SJSA1 (cell line): ENCODE data around the gene TRIM29. TPM values are rescaled to one million over a fixed set of nuclear protein-coding genes. Genes with fewer than 3 reads are reported as not detected.
"Not testable (repeated sequence)": the region's sequence is repeated elsewhere in the genome, so short reads cannot be mapped to it uniquely, and the experiment has no call there.

Experiments used
- DNase-seq, 2 experiments: peaks; one replicate each; pipeline ENCODE4 v3.0.0-alpha.2; 2015 to 2020; ENCODE audit warnings: low spot score in 2 of 2, low read depth in 1 of 2
- H3K27ac ChIP-seq: fragments of 250-450 bp; sonication (Bioruptor Pico); 2 replicates; pipeline ENCODE4 v1.5.1; 2020; ENCODE audit warnings: mild to moderate bottlenecking, moderate library complexity
- H3K27me3 ChIP-seq: fragments of 250-450 bp; sonication (Bioruptor Pico); replicated peaks from 2 replicates; pipeline ENCODE4 v1.5.1; 2020; ENCODE audit warnings: mild to moderate bottlenecking, moderate library complexity
- H3K36me3 ChIP-seq: fragments of 250-450 bp; sonication (Bioruptor Pico); 2 replicates; pipeline ENCODE4 v1.5.1; 2020; ENCODE audit warnings: mild to moderate bottlenecking
- H3K4me1 ChIP-seq: fragments of 250-450 bp; sonication (Bioruptor Pico); replicated peaks from 2 replicates; pipeline ENCODE4 v1.6.1; 2021; ENCODE audit warnings: mild to moderate bottlenecking
- H3K4me3 ChIP-seq: fragments of 250-450 bp; sonication (Bioruptor Pico); 2 replicates; pipeline ENCODE4 v1.5.1; 2020; ENCODE audit warnings: mild to moderate bottlenecking
- H3K9me3 ChIP-seq: fragments of 250-450 bp; sonication (Bioruptor Pico); replicated peaks from 2 replicates; pipeline ENCODE4 v1.5.1; 2020; ENCODE audit warnings: mild to moderate bottlenecking
- total RNA-seq: library from RNA; depleted of rRNA; stranded (reverse); fragments of >200 nt; shearing (Covaris generic); gene quantifications from 2 replicates; pipeline ENCODE4 v1.2.3, GENCODE V29; 2014

The TRIM29 gene
- total RNA-seq, 1 experiment from 2014 or later, result not detected

DNA sequence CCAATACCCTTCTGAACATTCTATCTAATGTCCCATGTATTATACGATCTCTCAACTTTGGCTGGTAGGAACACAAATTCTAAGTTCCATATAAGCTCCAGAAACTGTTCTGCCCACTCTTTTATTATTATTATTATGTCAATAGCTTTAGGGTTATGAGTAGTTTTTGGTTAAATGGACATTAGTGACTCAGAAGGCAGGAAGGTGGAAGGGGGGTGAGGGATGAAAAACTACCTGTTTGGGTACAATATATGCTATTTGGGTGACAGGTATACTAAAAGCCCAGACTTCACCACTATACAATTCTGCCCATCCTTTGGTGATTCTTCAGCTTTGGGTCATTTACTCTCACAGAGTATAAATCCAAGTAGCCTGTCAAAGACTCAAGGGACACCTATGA, 22.5 kb upstream of the TRIM29 start:
- no peak overlapping the region for H3K4me3 ChIP-seq

DNA sequence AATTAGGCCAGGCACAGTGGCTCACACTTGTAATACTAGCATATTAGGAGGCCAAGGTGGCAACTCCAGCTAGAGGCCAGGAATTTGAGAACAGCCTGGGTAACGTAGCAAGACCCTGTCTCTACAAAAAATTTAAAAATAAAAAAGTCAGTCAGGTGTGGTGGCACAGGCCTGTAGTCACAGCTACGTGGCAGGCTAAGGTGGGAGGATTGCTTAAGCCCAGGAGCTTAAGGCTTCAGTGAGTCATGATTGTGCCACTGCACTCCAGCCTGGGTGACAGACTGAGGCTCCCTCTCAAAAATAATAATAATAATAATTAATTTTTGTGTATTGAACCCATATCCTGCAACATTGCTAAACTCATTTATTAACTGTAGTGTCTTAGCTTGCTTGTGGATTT, 15.3 kb upstream of the TRIM29 start:
- Histone ChIP-seq H3K4me1 (no peaks in the 10 kb centered on the region), H3K27me3 (no peaks in the 10 kb centered on the region), H3K27ac (no peak overlapping the region), H3K9me3 (no peaks in the 10 kb centered on the region), H3K4me3 (no peak overlapping the region), H3K36me3 (no peaks in the 10 kb centered on the region)
- no peak for DNase-seq

More for the DNA sequence above, 22.5 kb upstream of the TRIM29 start:
- Histone ChIP-seq H3K9me3 (no peaks in the 10 kb centered on the region), H3K27me3 (no peaks in the 10 kb centered on the region), H3K4me1 (no peaks in the 10 kb centered on the region), H3K36me3 (no peaks in the 10 kb centered on the region), H3K27ac (no peak overlapping the region)
- no peak for DNase-seq

DNA sequence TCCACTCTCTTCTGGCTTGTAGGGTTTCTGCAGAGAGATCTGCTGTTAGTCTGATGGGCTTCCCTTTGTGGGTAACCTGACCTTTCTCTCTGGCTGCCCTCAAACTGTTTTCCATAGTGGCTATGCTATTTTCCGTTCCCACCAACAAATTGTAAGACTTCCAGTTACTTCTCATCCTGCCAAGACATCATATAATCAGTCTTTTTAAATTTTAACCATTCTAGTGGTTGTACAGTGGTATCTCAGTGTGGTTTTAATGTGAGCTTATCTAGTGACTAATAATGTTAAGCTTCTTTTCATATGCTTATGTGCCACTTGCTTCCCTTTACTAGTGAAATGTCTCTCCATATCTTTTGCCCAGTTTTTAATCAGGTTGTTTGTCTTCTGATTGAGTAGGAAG, 13.6 kb upstream of the TRIM29 start:
- DNase-seq, result no peak

DNA sequence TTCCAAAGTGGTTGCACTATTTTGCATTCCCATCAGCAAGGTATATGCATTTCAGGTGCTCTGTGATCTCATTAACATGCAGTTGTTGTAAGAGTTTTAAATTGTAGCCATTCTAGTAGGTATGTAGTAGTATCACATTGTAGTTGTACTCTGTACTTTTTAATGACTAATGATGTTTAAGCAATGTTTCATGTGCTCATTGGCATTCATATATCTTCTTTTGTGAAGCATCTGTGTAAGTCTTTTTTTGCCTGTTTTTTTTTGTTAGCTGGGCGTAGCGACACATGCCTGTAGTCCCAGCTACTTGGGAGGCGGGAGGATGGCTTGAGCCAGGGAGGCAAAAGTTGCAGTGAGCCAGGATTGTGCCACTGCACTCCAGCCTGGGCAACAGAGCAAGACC, 11.3 kb upstream of the TRIM29 start:
- H3K36me3 ChIP-seq, result no peaks in the 10 kb centered on the region
- H3K27me3 ChIP-seq, result no peaks in the 10 kb centered on the region
- no peaks in the 10 kb centered on the region for H3K4me1 ChIP-seq
- no peak overlapping the region for H3K4me3 ChIP-seq
- H3K27ac ChIP-seq, result no peak overlapping the region
- no peaks in the 10 kb centered on the region for H3K9me3 ChIP-seq
- no peak for DNase-seq

More for the DNA sequence above, 13.6 kb upstream of the TRIM29 start:
- Histone ChIP-seq H3K36me3 (no peaks in the 10 kb centered on the region), H3K27me3 (no peaks in the 10 kb centered on the region), H3K4me1 (no peaks in the 10 kb centered on the region), H3K27ac (no peak overlapping the region), H3K4me3 (no peak overlapping the region), H3K9me3 (no peaks in the 10 kb centered on the region)

DNA sequence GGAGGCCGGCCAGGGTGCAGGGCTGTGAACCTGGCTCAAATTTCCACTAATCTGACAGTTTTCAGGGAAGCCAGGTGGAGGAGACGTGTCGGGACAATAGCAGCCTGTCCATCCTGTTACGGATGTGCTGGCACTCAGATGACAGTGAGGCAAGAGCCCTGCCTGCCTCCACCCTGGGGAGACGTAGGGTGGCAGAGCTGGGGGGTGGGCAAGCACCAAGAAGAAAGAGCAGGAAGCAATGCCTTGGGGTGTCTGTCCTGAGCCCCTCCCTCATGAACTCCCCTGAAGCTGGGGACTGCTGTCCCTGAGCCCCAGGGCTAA, 10.0 kb upstream of the TRIM29 start:
- no peaks in the 10 kb centered on the region for H3K9me3 ChIP-seq
- no peak overlapping the region for H3K27ac ChIP-seq
- no peaks in the 10 kb centered on the region for H3K36me3 ChIP-seq
- no peaks in the 10 kb centered on the region for H3K27me3 ChIP-seq
- H3K4me3 ChIP-seq, result no peak overlapping the region
- no peaks in the 10 kb centered on the region for H3K4me1 ChIP-seq
- DNase-seq, result no peak

DNA sequence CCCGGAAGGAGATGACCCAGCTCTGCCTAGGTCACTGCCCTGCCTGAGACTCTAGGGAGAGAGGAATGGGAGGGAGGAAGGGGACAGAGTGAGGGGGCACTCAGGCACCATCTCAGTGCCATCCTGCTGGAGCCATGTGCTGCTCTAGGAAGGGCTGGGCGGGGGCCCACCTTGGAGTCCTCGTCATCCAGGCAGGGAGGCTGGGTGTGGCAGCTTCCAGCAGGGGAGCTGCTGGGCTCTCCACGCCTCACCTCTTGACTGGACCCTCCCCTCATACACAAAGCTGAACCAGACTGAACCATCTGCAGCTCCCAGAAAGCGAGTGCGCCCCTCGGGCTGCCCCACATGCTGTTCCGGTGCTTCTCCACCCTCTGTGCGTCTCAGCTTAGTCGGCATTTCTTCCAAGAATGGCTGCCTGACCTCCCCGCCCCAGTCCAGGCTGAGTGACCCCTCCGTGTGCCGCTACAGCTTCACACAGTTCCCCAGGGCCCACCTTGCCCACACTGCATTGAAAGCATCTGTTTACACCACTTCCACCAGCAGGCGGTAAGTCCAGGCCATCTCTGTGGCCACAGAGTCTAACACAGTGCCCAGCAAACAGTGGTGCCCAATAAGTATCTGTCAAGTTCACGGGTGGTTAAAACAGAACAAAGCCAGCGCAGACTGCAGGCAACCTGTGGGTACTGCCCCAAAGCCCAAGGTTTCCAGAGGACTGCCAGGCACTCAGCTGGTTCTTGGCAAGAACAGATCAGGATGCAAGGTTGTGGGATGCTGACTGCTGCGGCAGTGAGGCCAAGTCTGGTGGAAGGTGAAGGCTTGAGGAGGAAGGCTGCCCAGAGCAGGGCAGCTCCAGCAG, 9.4 kb upstream of the TRIM29 start:
- Histone ChIP-seq H3K9me3 (no peaks in the 10 kb centered on the region), H3K4me3 (no peak overlapping the region), H3K27me3 (no peaks in the 10 kb centered on the region), H3K27ac (no peak overlapping the region), H3K36me3 (no peaks in the 10 kb centered on the region), H3K4me1 (no peaks in the 10 kb centered on the region)
- DNase-seq, result no peak

DNA sequence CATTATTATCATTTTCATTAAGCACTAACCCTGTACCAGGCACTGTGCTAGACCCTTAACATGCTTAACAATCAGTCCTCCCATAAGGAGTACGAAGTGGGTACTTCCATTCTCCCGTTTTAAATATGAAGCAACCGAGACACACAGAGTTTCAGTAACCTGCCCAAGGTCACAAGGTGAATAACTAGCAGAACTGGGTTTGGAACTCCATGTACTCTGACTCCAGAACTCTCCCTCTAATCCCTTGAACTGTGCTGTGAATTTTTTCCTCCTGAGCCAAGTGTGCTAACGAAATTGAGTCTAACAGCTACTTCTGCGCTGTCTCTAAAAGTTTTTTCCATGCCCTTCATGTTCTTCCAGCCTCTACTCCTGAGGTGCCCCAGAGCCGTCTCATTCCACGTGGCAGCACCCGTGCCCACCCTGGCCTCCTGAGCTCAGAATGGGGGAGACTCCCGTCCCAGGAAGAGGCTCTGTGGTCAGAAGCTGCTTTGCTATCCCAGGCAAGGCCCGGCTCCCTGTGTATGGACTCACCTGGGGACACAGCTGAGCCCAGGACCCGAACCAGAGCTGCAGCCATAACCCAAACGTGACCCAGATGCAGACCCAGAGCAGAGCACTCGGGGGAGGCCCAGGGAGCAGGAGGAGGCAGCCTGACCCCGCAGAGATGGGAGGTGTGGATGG, 8.6 kb upstream of the TRIM29 start:
- Histone ChIP-seq H3K4me3 (no peak overlapping the region), H3K27ac (no peak overlapping the region), H3K36me3 (no peaks in the 10 kb centered on the region), H3K4me1 (no peaks in the 10 kb centered on the region), H3K27me3 (no peaks in the 10 kb centered on the region), H3K9me3 (no peaks in the 10 kb centered on the region)
- no peak for DNase-seq

DNA sequence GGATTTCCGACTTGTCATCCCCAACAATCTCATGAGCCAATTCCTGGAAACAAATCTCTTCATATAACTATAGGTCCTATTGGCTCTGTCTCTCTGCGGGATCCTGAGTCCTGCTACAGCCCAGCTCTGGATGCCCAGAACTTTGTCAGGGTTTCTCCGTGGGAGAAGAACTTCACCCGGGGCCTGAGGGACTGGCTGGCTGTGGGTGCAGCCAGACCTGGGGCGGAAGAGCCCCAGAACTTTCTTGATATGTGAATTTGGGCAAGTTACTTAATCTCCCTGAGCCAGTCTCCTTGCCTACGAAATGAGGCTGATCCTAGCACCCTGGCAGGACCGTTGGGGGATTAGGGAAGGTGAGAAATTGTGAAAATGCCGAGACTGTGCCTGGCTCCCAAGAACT, 6.6 kb upstream of the TRIM29 start:
- DNase-seq, result no peak
- no peaks in the 10 kb centered on the region for H3K9me3 ChIP-seq
- H3K27me3 ChIP-seq, result no peaks in the 10 kb centered on the region
- no peak overlapping the region for H3K4me3 ChIP-seq
- H3K27ac ChIP-seq, result no peak overlapping the region
- H3K4me1 ChIP-seq, result no peaks in the 10 kb centered on the region
- H3K36me3 ChIP-seq, result no peaks in the 10 kb centered on the region

DNA sequence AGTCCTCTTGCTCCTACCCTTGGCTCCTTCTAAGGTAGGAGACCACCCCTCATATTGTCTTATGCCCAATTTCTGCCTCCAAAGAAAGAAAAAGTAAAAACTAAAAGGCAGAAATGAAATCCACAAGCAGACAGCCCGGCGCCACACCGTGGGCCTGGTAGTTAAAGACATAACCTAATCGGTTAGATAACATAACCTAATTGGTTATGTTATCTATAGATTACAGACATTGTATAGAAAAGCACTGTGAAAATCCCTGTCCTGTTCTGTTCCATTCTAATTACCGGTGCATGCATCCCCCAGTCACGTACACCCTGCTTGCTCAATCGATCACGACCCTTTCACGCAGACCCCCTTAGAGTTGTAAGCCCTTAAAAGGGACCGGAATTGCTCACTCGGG, 5.6 kb upstream of the TRIM29 start:
- DNase-seq, H3K4me3 ChIP-seq, H3K4me1 ChIP-seq, H3K27ac ChIP-seq, H3K9me3 ChIP-seq, H3K36me3 ChIP-seq, H3K27me3 ChIP-seq: not testable (repeated sequence)

DNA sequence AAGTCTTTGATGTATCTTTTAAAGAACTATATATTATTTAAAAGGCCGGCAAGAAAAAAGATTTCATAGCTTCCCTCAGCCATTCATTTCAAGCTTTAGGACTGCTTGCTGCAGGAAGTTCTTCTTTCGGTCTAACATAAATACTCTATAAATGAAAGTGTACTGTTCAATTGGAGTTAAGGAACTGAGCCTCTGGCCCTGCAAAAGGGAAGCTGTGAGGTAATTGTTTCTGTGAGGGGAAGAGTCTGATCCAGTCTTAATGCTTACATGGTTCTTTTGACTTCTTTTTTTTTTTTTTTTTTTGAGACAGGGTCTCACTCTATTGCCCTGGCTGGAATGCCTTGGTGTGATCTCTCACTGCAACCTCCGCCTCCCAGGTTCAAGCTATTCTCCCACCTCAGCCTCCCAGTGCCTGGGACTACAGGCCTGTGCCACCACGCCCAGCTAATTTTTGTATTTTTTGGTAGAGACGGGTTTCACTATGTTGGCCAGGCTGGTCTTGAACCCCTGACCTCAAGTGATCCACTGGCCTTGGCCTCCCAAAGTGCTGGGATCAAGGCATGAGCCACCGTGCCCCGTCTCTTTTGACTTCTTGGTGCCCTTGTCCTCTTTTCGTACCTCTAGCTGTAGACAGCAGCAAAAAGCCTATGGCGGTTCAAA, 4.7 kb upstream of the TRIM29 start:
- H3K36me3 ChIP-seq, result no peaks in the 10 kb centered on the region
- no peaks in the 10 kb centered on the region for H3K27me3 ChIP-seq
- DNase-seq, result no peak
- H3K4me1 ChIP-seq, result no peaks in the 10 kb centered on the region
- no peaks in the 10 kb centered on the region for H3K9me3 ChIP-seq
- H3K27ac ChIP-seq, result no peak overlapping the region
- H3K4me3 ChIP-seq, result no peak overlapping the region

DNA sequence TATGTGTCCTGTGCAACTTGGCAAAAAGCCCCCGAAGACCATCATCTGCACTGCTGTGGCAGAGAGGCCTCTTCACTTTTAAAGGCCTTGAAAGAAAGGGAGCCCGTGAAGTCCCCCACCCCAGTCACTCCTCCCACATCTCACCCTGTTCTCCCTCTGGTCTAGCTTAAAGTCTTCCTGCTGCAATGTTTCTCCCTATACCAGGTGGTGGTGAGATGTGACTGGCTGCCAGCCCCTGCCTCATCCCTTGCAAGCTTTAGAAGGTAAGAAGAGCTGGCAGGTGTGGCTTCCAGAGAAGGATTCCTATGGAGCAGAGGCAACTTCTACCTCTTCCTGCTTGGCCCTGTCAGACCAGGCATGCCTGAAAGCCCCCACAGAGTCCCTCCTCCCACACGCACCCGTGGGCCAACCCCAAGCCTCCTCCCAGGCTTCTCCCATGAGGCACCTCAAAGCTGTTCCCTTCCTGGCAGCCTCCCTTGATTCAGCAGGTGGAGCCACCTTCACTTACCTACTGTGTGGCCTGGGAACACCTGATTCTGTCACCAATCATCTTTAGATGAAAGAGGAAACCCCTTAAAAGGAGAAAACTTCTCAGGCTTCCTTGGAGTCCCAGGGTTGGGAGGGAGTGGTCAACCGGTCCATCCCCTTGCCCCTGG, 4.0 kb upstream of the TRIM29 start:
- Histone ChIP-seq H3K27me3 (no peaks in the 10 kb centered on the region), H3K27ac (no peak overlapping the region), H3K4me3 (no peak overlapping the region), H3K4me1 (no peaks in the 10 kb centered on the region), H3K9me3 (no peaks in the 10 kb centered on the region), H3K36me3 (no peaks in the 10 kb centered on the region)
- DNase-seq, result no peak

DNA sequence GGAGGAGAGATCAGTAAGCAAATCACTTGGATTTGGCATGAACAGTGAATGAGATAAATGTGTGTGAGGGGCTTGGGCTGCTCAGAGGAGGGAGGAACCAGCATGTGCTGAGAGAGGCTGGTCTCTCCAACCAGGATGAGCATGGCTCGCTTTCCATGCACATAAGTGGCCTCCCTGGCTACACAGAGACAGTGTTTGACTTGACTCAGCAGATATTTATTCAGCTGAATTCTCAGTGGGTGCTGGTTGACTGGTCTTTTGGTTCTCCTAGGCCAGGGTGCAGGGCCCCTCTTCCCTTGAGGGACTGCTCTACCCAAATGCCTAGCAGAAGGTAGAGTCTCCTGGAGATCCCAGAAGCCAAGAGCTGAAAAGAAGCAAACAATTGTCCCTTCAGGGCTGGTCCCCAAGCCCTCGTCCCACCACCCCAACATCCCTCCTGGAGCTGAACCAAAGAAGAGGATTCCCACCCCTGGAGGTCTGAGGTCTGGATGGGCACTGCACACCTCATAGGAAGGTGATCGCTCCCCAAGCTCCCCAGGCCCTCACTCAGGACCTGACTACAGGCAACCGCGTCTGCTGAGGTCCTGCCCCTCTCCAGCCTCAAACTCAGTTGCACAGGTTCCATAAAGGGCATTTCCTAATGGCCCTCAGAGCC, 3.3 kb upstream of the TRIM29 start:
- Histone ChIP-seq H3K4me1 (no peaks in the 10 kb centered on the region), H3K27me3 (no peaks in the 10 kb centered on the region), H3K4me3 (no peak overlapping the region), H3K27ac (no peak overlapping the region), H3K36me3 (no peaks in the 10 kb centered on the region), H3K9me3 (no peaks in the 10 kb centered on the region)
- DNase-seq, result no peak

DNA sequence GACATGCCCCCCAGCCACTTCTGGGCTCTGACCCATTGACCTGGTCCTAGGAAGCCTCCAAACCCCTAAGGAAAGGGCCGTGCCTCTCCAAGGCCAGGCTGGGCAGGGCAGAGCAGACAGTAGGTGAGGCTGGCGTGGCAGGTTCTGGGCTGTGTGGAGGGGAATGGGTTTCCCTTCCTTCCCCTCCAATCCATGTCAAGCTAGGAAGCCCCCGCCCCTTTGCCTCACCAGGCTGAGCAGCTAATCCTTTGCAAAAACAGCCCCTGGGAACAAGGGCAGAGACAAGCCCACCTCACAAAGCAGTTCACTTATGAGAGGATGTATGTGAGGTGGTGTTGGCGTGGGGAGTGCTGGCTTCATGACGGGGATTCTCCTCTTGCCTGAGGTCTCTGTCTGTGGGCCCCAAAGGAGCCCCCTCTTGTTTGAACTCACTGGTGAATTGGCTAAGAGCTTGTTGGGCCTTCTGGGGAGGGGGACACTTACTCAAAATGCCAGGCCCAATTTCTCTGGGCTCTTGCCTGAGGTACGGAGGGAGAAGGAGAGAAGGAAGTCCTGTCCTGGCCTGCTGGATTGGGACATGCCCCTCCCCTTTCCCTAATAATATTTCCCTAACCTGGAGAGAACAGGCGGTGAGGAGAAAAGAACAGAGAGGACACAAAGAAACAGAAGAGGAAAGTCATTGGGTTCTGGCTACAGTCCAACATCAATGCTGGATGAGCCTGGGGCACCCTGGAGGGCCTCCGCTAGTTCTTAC, 1.6 kb upstream of the TRIM29 start:
- Histone ChIP-seq H3K4me1 (no peaks in the 10 kb centered on the region), H3K27ac (no peak overlapping the region), H3K27me3 (no peaks in the 10 kb centered on the region), H3K4me3 (no peak overlapping the region), H3K36me3 (no peaks in the 10 kb centered on the region), H3K9me3 (no peaks in the 10 kb centered on the region)
- DNase-seq, result no peak
